Measurements from ENCODE around the gene GUCY1B1. TPM values are rescaled to one million over a fixed set of nuclear protein-coding genes. Genes with fewer than 3 reads are reported as not detected.

The GUCY1B1 gene
- total and polyA plus RNA-seq, 12 donors: 0.87 to 11.6 (median 4.1) TPM

- no peaks in the 10 kb centered on the region for H3K9me3 ChIP-seq (replicated peaks in 1 of 3)
- H3K4me3 ChIP-seq: no peak overlapping the region
- intact Hi-C loops (cut with DNase I): no loop called here
- peaks cover 14% of the 10 kb centered on the region for H3K27me3 ChIP-seq
- H3K27ac ChIP-seq: no peak overlapping the region
- no peak for TF ChIP-seq CTCF (IDR thresholded peaks at IDR 0.05)
- TF ChIP-seq POLR2A (IDR thresholded peaks at IDR 0.05): no peak
- peaks cover 0 to 7% of the 10 kb centered on the region in 2 donors for H3K4me1 ChIP-seq (replicated peaks in 1 of 2)
- no peaks in the 10 kb centered on the region for H3K36me3 ChIP-seq (replicated peaks in 1 of 2)
- DNase-seq: no peak
- WGBS, 4 donors: 76 to 86% (median 81%) methylated on average over 2 of the region's 2 CpGs
These were observed 4.7 kb downstream of the GUCY1B1 start for GRCh38 chr4:155763551-155763950.

- no peak for TF ChIP-seq CTCF (IDR thresholded peaks at IDR 0.05)
- TF ChIP-seq POLR2A (IDR thresholded peaks at IDR 0.05): no peak
- DNase-seq: no peak
- no peaks in the 10 kb centered on the region for H3K4me1 ChIP-seq (replicated peaks in 1 of 2)
- no peaks in the 10 kb centered on the region for H3K36me3 ChIP-seq (replicated peaks in 1 of 2)
- 44 to 62% (median 51%) methylated on average over 3 of the region's 3 CpGs for WGBS, 4 donors
- H3K27me3 ChIP-seq: no peaks in the 10 kb centered on the region
- no peaks in the 10 kb centered on the region for H3K9me3 ChIP-seq (replicated peaks in 1 of 3)
- intact Hi-C loops (cut with DNase I): no loop called here
- H3K27ac ChIP-seq: no peak overlapping the region
- H3K4me3 ChIP-seq: no peak overlapping the region
These were observed 6.3 kb downstream of the GUCY1B1 start for GRCh38 chr4:155765149-155765548.

- H3K27ac ChIP-seq: no peak overlapping the region
- no peak for DNase-seq
- no peaks in the 10 kb centered on the region for H3K36me3 ChIP-seq (replicated peaks in 1 of 2)
- H3K9me3 ChIP-seq (replicated peaks in 1 of 3): no peaks in the 10 kb centered on the region
- TF ChIP-seq POLR2A (IDR thresholded peaks at IDR 0.05) (no peak), CTCF (IDR thresholded peaks at IDR 0.05) (no peak)
- intact Hi-C loops (cut with DNase I): no loop called here
- H3K4me3 ChIP-seq: no peak overlapping the region
- H3K27me3 ChIP-seq: no peaks in the 10 kb centered on the region
- 54 to 77% (median 69%) methylated on average over 2 of the region's 2 CpGs for WGBS, 4 donors
- H3K4me1 ChIP-seq (replicated peaks in 1 of 2): no peaks in the 10 kb centered on the region
These were observed 7.8 kb downstream of the GUCY1B1 start for GRCh38 chr4:155766622-155767021.

GRCh38 chr4:155768370-155768769, 9.5 kb downstream of the GUCY1B1 start:
- intact Hi-C loops (cut with DNase I): no loop called here

More at GRCh38 chr4:155768370-155768769, 9.5 kb downstream of the GUCY1B1 start:
- DNase-seq: no peak
- H3K36me3 ChIP-seq (replicated peaks in 1 of 2): no peaks in the 10 kb centered on the region
- no peak for TF ChIP-seq POLR2A (IDR thresholded peaks at IDR 0.05)
- no peak for TF ChIP-seq CTCF (IDR thresholded peaks at IDR 0.05)
- no peaks in the 10 kb centered on the region for H3K4me1 ChIP-seq (replicated peaks in 1 of 2)
- no peak overlapping the region for H3K4me3 ChIP-seq
- no peaks in the 10 kb centered on the region for H3K9me3 ChIP-seq (replicated peaks in 1 of 3)
- H3K27ac ChIP-seq: no peak overlapping the region
- H3K27me3 ChIP-seq: no peaks in the 10 kb centered on the region
